22Rv1 (cell line): Measurements from ENCODE around the gene SERPINA3.

Experiments used
- H3K27ac ChIP-seq: fragments of 450-650 bp; 2 replicates; pipeline ENCODE4 v1.5.1; 2017
- CTCF ChIP-seq: fragments of 450-650 bp; IDR thresholded peaks from 2 replicates; pipeline ENCODE4 v1.5.1; 2017; ENCODE audit warnings: mild to moderate bottlenecking
- ZFX ChIP-seq: fragments of 450-650 bp; IDR thresholded peaks from 2 replicates; pipeline ENCODE4 v1.6.1; 2017; ENCODE audit warnings: antibody characterized with exemption, borderline replicate concordance

SERPINA3 gene

GRCh38 chr14:94581127-94581999 lies 30.8 kb upstream of the SERPINA3 start, which contains the start of gene SERPINA5:
SERPINA5 (plus strand) TSS chr14:94581426; CDS start chr14:94587363, 5,937 bp downstream.
- H3K27ac ChIP-seq = no peak within 1 kb of the TSS
- TF ChIP-seq ZFX = no peak
- no peak for TF ChIP-seq CTCF

GRCh38 chr14:94582199-94582750 lies 29.9 kb upstream of the SERPINA3 start:
- no peak overlapping the region for H3K27ac ChIP-seq
- TF ChIP-seq ZFX = no peak
- TF ChIP-seq CTCF = no peak

- no peak overlapping the region for H3K27ac ChIP-seq
- TF ChIP-seq CTCF = no peak
- no peak for TF ChIP-seq ZFX
These were observed 29.3 kb upstream of the SERPINA3 start for GRCh38 chr14:94582851-94583250.

- H3K27ac ChIP-seq = no peak overlapping the region
- TF ChIP-seq CTCF (no peak), ZFX (no peak)
These were observed 28.6 kb upstream of the SERPINA3 start for GRCh38 chr14:94583557-94583956.

- no peak overlapping the region for H3K27ac ChIP-seq
- no peak for TF ChIP-seq ZFX
- TF ChIP-seq CTCF = no peak
These were observed 27.5 kb upstream of the SERPINA3 start for GRCh38 chr14:94584591-94585280.

- no peak overlapping the region for H3K27ac ChIP-seq
- TF ChIP-seq ZFX (no peak), CTCF (no peak)
These were observed 25.6 kb upstream of the SERPINA3 start for GRCh38 chr14:94586635-94587034.
